GM20000 (cell line): Measurements from ENCODE around the gene LRRIQ1.

Experiments
- DNase-seq: peaks from one replicate; pipeline ENCODE4 v3.0.0; 2012; ENCODE audit warnings: low spot score
- TF ChIP-seq, protein P1 (sequence below): IDR thresholded peaks from 2 replicates; pipeline ENCODE4 v1.5.1; 2012; ENCODE audit warnings: mild to moderate bottlenecking, control low read depth; ENCODE audit errors: extremely low read depth, missing control alignments

LRRIQ1 gene

DNA sequence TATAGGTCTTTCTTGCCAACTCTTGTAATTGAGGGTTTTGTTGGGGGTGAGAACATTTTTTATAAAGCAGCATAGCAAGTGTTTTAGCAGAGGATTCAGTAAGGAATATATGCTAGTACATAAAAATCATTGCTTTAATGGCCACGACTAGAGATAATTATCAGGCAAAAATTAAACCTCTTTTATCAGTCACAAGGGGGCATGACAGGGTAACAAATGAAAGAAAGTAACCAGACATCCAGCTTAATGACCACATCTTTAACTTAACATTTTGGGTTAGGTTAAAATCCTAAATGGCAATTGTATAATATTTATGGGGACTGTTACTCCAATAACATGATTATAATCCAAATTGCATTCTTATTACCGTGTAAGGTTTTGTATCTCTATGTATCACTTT, 119.6 kb downstream of the LRRIQ1 start:
- no peak for DNase-seq
- TF ChIP-seq, protein P1, sequence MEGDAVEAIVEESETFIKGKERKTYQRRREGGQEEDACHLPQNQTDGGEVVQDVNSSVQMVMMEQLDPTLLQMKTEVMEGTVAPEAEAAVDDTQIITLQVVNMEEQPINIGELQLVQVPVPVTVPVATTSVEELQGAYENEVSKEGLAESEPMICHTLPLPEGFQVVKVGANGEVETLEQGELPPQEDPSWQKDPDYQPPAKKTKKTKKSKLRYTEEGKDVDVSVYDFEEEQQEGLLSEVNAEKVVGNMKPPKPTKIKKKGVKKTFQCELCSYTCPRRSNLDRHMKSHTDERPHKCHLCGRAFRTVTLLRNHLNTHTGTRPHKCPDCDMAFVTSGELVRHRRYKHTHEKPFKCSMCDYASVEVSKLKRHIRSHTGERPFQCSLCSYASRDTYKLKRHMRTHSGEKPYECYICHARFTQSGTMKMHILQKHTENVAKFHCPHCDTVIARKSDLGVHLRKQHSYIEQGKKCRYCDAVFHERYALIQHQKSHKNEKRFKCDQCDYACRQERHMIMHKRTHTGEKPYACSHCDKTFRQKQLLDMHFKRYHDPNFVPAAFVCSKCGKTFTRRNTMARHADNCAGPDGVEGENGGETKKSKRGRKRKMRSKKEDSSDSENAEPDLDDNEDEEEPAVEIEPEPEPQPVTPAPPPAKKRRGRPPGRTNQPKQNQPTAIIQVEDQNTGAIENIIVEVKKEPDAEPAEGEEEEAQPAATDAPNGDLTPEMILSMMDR, result no peak

DNA sequence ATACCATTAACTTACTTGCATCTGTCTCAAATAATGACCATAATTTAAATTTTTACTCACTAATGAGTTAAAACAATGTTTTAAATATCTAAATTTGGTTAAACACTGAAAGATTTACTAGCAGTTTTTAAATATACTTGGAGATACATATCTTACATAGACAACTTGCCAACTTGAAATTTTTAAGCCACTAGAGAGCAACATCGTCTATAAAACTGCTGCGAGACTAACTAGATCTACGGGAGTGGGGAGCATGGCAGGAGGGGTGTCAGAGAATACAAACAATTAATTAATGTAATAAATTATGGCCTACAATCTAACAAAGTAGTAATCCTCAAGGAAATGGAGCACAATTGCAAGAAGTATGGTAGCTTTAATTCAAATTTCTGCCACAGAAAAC, 120.4 kb downstream of the LRRIQ1 start:
- TF ChIP-seq, protein P1, result no peak
- DNase-seq, result no peak

DNA sequence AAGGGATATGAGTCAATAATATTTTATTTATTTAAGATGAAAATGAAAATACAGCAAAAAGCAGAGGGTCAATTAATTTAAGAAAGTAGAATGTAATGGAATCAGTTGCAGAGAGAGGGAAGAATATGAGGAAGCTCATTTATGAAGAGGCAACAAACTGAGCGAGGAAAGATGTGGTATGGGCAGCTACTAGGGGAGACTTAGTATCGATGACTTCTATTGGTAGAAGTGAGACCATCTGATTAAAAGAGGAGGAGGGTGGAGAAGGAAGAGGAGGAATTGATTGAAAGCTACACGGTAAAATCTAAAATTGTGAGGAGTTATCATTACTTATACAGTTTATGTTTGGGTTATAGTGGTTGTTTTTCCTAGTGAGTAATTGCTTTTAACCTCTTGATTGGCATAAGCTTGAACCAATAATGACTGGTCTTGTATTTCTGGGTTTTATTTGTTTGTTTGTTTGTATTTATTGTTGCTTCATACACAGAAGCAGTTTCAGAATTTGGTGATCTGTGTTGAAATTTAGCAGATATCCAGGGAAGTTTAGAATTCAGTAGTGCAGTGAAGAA, 121.0 kb downstream of the LRRIQ1 start:
- no peak for DNase-seq
- TF ChIP-seq, protein P1, result no peak

DNA sequence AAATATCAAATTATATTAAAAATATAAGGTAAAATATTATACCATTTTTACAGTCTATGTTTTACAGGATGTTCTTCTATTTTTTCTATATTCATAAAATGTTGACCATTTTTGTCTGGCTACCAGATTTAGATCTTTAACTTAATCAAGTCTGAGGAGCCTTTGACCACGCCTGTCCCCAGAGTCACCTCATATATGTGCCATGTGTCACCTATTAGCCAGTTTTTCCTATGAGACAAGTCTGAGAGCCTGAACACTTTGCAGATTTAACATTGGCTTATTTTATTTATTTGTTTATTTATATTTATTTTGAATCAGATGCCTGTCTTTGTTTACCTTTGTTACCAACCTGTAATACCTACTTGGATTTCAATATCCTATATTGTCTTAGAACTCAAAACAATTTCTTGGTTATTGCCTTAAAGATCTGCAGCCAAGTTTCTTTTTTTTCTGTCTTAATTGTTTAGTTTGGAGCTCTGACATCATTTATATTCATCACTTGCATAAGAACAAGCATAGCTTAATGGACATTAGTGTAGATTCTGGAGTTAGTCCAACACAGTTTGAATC, 127.7 kb downstream of the LRRIQ1 start:
- no peak for DNase-seq
- TF ChIP-seq, protein P1, result no peak

DNA sequence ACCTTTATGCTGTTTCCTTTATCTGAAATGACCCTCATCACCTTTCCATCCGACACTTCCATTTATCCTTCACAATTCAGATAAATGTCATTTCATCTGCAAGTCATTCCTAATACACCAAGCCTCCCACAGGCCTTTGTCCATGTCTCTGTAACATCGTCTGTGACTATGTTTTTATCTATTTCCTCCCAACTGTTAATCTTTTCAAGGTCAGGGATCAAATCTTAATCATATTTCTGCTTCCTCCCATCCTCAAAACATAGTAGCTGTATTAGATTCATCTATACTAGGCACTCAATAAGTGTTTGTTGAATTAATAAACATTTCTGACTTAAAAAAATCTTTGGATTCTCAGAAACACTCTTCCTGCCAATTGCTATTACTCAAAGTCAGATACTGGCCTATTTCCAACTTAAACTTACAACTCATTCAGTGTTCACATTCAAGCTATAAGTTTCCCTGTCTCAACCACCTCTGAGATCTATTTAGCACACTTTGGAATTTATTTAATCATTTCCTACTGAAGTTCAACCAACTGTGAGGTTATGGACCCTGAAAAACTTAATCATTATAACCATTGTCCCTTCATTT, 143.6 kb downstream of the LRRIQ1 start:
- TF ChIP-seq, protein P1, result no peak
- DNase-seq, result no peak

DNA sequence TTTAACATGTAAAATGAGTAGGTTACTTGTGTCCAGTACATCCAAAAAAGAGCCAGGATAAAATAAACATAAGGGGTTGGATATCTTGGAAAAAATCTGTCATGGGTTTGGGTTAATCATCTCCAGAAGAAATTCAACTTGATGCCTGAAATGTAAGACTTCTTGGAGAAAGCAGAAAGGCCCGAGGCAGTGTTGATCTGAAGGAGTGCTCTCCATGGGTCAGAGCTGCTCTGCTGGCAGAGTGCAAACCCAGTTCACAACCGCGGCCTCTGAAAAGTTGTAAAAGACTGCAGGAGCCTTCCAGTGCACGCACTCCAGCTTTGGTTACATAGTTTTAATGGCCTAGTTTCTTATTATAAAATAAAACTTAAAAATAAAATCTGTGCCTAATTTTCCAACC, 146.5 kb downstream of the LRRIQ1 start:
- TF ChIP-seq, protein P1, result no peak
- no peak for DNase-seq

DNA sequence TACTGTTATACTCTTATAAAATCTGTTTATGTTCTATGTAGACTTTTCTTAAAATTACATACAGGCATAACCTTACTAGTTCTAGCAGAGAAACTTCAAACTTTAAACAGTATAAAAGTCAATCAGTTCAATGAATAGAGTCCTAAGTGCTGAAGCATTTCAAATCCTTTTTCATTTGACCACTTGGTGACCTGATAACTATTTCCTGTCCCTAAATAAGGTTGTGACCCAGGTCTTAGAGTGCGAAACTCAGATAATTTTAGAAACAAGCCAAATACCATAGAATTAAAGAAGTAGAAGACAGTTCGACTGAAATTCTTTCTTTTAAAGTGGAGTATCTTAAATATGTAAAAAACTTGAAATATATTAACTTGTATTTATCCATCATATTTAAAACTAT, 147.7 kb downstream of the LRRIQ1 start:
- DNase-seq, result no peak
- TF ChIP-seq, protein P1, result no peak
